GM12892 (cell line): Measurements from ENCODE around the gene CCT2.

Experiments used
- POLR2A ChIP-seq: IDR thresholded peaks from 2 replicates; pipeline ENCODE4 v1.6.1; 2011; ENCODE audit warnings: low read depth, low read length, control low read depth
- POLR2AphosphoS5 ChIP-seq: IDR thresholded peaks from 2 replicates; pipeline ENCODE4 v1.6.1; 2011; ENCODE audit warnings: low read depth, low read length, control low read depth

- TF ChIP-seq POLR2A = no peak
- no peak for TF ChIP-seq POLR2AphosphoS5
These were observed 15.5 kb downstream of the CCT2 start for GRCh38 chr12:69600804-69601203.
